ENCODE measurements around the gene TANC1. TPM values are rescaled to one million over a fixed set of nuclear protein-coding genes. Genes with fewer than 3 reads are reported as not detected.
A peak's percentile ranks its signal among the peaks of the same experiment; 100 is the strongest.

TANC1 gene
- total and polyA plus RNA-seq, 4 donors = 7.8 to 58.3 (median 48.0) TPM

DNA sequence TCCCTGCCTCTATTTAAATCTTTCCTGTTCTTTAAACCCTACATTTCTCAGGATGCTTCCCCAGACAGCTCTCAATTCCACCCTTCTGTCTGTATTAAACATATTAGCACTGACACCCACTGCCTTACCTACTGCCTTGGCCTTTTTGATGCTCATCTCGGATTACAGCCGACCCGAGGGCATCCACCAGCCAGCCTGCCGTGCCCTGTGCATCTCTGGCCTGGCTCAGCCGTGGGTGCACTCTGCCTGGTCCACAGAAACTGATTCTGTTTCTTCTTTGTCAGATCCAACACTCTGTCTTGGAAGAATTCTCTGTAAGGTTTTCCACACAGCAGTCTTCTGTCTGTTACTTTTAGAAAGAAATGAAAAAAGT lies 27.2 kb downstream of the TANC1 start:
- no peak overlapping the region for H3K27ac ChIP-seq (ENCODE audit: low read depth in 1 of 2, low read length in 2 of 2)
- H3K4me1 ChIP-seq (ENCODE audit: control insufficient read depth in 1 of 2, insufficient read depth in 2 of 2, low read length in 2 of 2) = peaks cover under 1 to 5% of the 10 kb centered on the region in 2 donors
- no peaks in the 10 kb centered on the region for H3K9me3 ChIP-seq (ENCODE audit: control insufficient read depth, low read length)
- no peaks in the 10 kb centered on the region for H3K36me3 ChIP-seq (ENCODE audit: control insufficient read depth in 1 of 2, insufficient read depth in 2 of 2, low read length in 1 of 2)
- DNase-seq = no peak
- H3K27me3 ChIP-seq (ENCODE audit: control insufficient read depth in 1 of 2, insufficient read depth in 2 of 2, low read length in 1 of 2) = no peaks in the 10 kb centered on the region
- intact Hi-C loops (cut with DNase I) = no loop called here
- WGBS, 2 donors = 56 to 60% methylated on average over 5 of the region's 5 CpGs
- no peak for ATAC-seq (ENCODE audit: low FRiP score)
- no peak overlapping the region for H3K4me3 ChIP-seq (ENCODE audit: low read length in 2 of 2)

DNA sequence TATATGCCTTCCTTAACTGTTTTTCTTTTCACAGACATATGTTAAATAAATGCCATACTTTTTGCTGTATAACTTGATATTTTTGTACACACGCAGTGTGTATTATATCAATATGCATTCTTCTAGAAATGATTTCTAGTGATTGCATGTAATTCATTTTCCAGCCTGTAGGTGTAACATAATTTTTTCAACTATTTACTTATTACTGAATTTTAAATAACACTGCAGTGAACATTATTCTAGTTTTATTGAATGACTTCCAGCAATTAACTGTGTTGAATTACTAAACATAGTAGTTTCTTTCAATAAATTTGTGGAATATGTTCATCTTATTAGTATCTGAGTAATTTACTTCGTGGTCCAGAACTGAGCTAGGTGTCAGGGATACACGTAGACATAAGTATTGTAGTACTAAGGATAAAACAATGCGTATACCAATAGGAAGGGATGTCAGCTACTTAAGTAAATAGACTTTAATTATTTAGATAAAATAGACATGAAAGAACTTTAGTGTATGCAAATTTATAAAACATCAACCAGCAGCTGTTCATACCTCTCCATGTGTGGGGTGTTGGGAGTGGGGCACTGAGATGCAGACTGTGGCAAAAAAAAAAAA lies 28.0 kb downstream of the TANC1 start:
- intact Hi-C loops (cut with DNase I) = no loop called here
- no peak for DNase-seq
- peaks cover 0 to 5% of the 10 kb centered on the region in 2 donors for H3K4me1 ChIP-seq (ENCODE audit: control insufficient read depth in 1 of 2, insufficient read depth in 2 of 2, low read length in 2 of 2)

DNA sequence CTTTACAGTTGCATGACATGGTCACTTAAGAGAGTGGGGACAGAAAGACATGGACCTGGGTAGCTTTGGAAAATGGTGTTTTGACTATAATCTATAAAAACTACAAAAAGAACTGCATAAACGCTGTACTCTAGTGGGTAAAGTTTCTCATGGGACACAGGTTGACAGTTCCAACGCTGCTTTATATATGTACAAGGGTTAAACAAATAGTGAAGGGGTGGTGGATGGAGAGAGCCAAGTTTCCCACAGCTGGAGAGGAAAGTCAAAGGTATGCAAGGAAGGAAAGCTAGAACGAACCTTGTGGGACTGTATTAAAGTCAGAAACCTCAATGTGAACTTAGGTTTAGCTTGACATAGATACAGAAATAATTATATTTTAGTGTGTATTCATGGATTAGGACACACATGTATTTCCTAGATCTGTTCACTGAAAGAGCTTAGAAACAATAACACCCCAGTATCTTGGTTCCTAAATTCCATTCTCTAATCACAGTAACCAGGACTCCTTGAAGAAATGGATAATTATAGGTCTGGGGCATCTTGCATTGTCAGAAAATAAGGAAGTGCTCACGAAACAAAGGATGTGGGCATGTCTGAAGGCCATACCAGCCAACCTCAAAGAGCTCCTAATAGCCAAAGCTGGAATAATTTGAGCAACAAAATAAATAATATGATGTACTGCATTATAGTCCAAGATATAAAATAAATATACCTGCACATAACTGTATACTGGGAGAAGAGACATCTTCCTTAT lies 28.8 kb downstream of the TANC1 start:
- H3K4me3 ChIP-seq (ENCODE audit: low read length in 2 of 2) = no peak overlapping the region
- H3K4me1 ChIP-seq (ENCODE audit: control insufficient read depth in 1 of 2, insufficient read depth in 2 of 2, low read length in 2 of 2) = peaks cover 0 to 5% of the 10 kb centered on the region in 2 donors
- H3K9me3 ChIP-seq (ENCODE audit: control insufficient read depth, low read length) = no peaks in the 10 kb centered on the region
- no peaks in the 10 kb centered on the region for H3K27me3 ChIP-seq (ENCODE audit: control insufficient read depth in 1 of 2, insufficient read depth in 2 of 2, low read length in 1 of 2)
- no peak for DNase-seq
- intact Hi-C loops (cut with DNase I) = no loop called here
- WGBS, 2 donors = 37 to 38% methylated on average over 4 of the region's 4 CpGs
- H3K36me3 ChIP-seq (ENCODE audit: control insufficient read depth in 1 of 2, insufficient read depth in 2 of 2, low read length in 1 of 2) = no peaks in the 10 kb centered on the region
- no peak for ATAC-seq (ENCODE audit: low FRiP score)
- no peak overlapping the region for H3K27ac ChIP-seq (ENCODE audit: low read depth in 1 of 2, low read length in 2 of 2)

More for the DNA sequence above, 28.0 kb downstream of the TANC1 start:
- Histone ChIP-seq H3K4me3 (ENCODE audit: low read length in 2 of 2) (no peak overlapping the region), H3K36me3 (ENCODE audit: control insufficient read depth in 1 of 2, insufficient read depth in 2 of 2, low read length in 1 of 2) (no peaks in the 10 kb centered on the region), H3K27me3 (ENCODE audit: control insufficient read depth in 1 of 2, insufficient read depth in 2 of 2, low read length in 1 of 2) (no peaks in the 10 kb centered on the region), H3K9me3 (ENCODE audit: control insufficient read depth, low read length) (no peaks in the 10 kb centered on the region), H3K27ac (ENCODE audit: low read depth in 1 of 2, low read length in 2 of 2) (no peak overlapping the region)
- 95% methylated on average over 4 of the region's 4 CpGs for WGBS, 2 donors
- ATAC-seq (ENCODE audit: low FRiP score) = no peak

DNA sequence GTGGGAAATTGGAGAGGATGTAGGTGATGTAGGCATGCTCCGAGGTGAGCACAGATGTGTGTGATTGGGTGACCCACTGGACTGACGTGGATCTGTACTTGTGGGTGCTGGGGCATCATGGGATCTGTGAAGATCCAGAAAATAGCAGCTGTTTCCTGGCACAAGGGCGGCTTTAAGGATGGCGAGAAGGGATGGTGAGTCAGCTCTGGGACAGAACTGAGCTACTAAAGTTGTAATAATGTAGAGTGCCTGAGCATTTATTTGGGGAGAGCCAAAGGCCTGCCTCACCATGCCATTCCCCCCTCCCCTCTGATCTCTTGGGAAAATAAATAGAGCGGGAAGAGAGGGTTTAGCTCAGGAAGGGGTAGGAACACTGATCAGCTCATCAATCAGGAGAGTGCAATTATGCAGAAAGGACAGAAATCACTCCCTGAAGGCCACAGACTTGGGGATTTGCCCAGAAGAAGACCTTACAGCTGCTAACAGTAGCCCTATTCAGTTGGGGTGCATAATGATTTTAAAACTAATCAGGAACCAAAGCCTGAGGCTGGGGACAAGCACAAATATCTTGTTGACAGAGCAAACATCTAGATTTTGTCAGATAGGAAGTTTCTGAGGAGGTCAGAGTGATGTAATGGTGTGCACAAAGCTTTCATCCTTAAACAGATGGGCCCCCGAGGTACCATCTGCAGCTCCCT lies 30.3 kb downstream of the TANC1 start:
- intact Hi-C loops (cut with DNase I) = no loop called here
- Histone ChIP-seq H3K27me3 (ENCODE audit: control insufficient read depth in 1 of 2, insufficient read depth in 2 of 2, low read length in 1 of 2) (no peaks in the 10 kb centered on the region), H3K4me3 (ENCODE audit: low read length in 2 of 2) (no peak overlapping the region), H3K9me3 (ENCODE audit: control insufficient read depth, low read length) (no peaks in the 10 kb centered on the region), H3K36me3 (ENCODE audit: control insufficient read depth in 1 of 2, insufficient read depth in 2 of 2, low read length in 1 of 2) (no peaks in the 10 kb centered on the region), H3K27ac (ENCODE audit: low read depth in 1 of 2, low read length in 2 of 2) (peak overlapping the region in 1 of 2 donors; percentile 65), H3K4me1 (ENCODE audit: control insufficient read depth in 1 of 2, insufficient read depth in 2 of 2, low read length in 2 of 2) (peaks cover 0 to 5% of the 10 kb centered on the region in 2 donors)
- ATAC-seq (ENCODE audit: low FRiP score) (peak; percentile 8), DNase-seq (peak in 1 of 2 donors; percentile 56)
- WGBS, 2 donors = 27 to 34% methylated on average over 6 of the region's 6 CpGs

DNA sequence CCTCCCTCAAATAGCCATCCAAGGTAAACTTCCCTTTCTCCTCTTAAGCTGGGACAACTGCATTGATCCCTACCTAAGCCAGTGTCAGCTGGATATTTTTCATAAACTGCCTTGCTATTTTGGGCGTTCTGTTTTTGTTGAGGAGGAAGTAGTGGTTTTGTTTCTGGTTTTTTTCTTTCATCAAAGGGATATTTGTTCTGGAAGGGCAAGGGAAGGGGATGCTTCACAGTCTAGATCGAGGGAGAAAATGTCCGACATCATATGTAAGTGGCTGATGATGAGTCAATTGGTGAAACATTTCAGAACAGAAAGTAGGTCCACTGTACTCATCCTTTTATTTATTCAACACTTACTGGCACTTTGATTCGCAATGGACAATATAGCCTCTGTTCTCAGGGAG lies 31.0 kb downstream of the TANC1 start:
- no peaks in the 10 kb centered on the region for H3K9me3 ChIP-seq (ENCODE audit: control insufficient read depth, low read length)
- WGBS, 2 donors = 49 to 51% methylated on average over 4 of the region's 4 CpGs
- H3K4me1 ChIP-seq (ENCODE audit: control insufficient read depth in 1 of 2, insufficient read depth in 2 of 2, low read length in 2 of 2) = peaks cover 0 to 2% of the 10 kb centered on the region in 2 donors
- no peak overlapping the region for H3K27ac ChIP-seq (ENCODE audit: low read depth in 1 of 2, low read length in 2 of 2)
- no peaks in the 10 kb centered on the region for H3K36me3 ChIP-seq (ENCODE audit: control insufficient read depth in 1 of 2, insufficient read depth in 2 of 2, low read length in 1 of 2)
- no peak for ATAC-seq (ENCODE audit: low FRiP score)
- DNase-seq = no peak
- H3K27me3 ChIP-seq (ENCODE audit: control insufficient read depth in 1 of 2, insufficient read depth in 2 of 2, low read length in 1 of 2) = no peaks in the 10 kb centered on the region
- H3K4me3 ChIP-seq (ENCODE audit: low read length in 2 of 2) = no peak overlapping the region
- intact Hi-C loops (cut with DNase I) = no loop called here

DNA sequence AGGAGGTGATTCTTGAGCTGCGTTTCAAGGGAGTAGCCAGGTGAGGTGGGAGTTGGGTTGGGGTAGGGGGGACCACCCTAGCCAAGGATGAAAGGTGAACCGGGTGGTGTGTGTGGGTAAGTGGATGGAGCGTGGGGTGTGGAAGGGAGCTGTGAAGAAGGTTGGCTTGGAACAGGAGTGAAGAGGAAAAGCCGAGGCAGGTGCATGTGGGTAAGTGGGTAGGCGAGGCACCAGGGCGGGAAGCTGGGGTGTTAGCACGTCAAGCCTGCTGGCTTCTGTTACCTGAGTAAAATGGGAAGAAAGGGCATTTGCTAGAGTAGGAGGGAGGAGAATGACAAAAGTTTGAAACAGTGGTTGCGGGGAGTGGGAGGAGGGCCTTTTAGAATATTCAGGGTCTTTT lies 31.6 kb downstream of the TANC1 start:
- 96 to 97% methylated on average over 8 of the region's 8 CpGs for WGBS, 2 donors
- no peaks in the 10 kb centered on the region for H3K27me3 ChIP-seq (ENCODE audit: control insufficient read depth in 1 of 2, insufficient read depth in 2 of 2, low read length in 1 of 2)
- no peak overlapping the region for H3K4me3 ChIP-seq (ENCODE audit: low read length in 2 of 2)
- DNase-seq (no peak), ATAC-seq (ENCODE audit: low FRiP score) (no peak)
- H3K36me3 ChIP-seq (ENCODE audit: control insufficient read depth in 1 of 2, insufficient read depth in 2 of 2, low read length in 1 of 2) = no peaks in the 10 kb centered on the region
- no peaks in the 10 kb centered on the region for H3K9me3 ChIP-seq (ENCODE audit: control insufficient read depth, low read length)
- no peak overlapping the region for H3K27ac ChIP-seq (ENCODE audit: low read depth in 1 of 2, low read length in 2 of 2)
- H3K4me1 ChIP-seq (ENCODE audit: control insufficient read depth in 1 of 2, insufficient read depth in 2 of 2, low read length in 2 of 2) = peaks cover 0 to 2% of the 10 kb centered on the region in 2 donors
- intact Hi-C loops (cut with DNase I) = no loop called here

DNA sequence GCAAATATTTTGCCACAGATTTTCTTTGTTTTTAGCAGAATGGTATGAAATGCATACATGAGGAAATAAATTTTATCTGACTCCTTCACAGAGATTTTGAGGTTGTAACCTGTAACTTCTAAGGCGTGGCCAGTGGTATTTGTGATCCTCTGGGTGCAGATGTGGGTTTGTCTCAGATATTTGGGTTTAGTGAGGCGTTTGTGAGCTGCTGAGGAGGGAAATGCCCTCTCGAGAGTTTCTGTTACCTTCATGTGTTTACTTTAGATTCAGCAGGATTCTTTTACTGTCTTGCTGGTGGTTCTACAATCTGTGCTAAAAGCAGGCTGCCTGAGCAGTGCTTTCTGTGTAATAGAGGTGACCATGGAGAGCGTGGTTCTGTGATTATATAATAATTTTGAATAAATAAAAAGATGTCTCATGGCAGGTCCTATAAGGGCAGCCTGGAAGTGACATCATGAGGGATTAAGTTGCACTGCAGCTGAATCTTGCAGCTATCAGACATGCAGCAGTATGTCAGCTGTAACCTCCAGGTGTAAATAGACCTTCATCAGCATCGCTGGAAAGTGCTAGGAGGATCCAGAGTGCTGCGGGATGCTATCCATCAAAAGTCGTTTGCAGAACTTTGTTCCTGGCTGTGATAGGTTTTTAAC lies 34.1 kb downstream of the TANC1 start:
- DNase-seq = no peak
- intact Hi-C loops (cut with DNase I) = no loop called here
- Histone ChIP-seq H3K4me3 (ENCODE audit: low read length in 2 of 2) (no peak overlapping the region), H3K9me3 (ENCODE audit: control insufficient read depth, low read length) (no peaks in the 10 kb centered on the region), H3K27me3 (ENCODE audit: control insufficient read depth in 1 of 2, insufficient read depth in 2 of 2, low read length in 1 of 2) (no peaks in the 10 kb centered on the region), H3K4me1 (ENCODE audit: control insufficient read depth in 1 of 2, insufficient read depth in 2 of 2, low read length in 2 of 2) (peaks cover 0 to 2% of the 10 kb centered on the region in 2 donors), H3K27ac (ENCODE audit: low read depth in 1 of 2, low read length in 2 of 2) (no peak overlapping the region), H3K36me3 (ENCODE audit: control insufficient read depth in 1 of 2, insufficient read depth in 2 of 2, low read length in 1 of 2) (no peaks in the 10 kb centered on the region)
- WGBS, 2 donors = 40 to 46% methylated on average over 7 of the region's 7 CpGs
- no peak for ATAC-seq (ENCODE audit: low FRiP score)

DNA sequence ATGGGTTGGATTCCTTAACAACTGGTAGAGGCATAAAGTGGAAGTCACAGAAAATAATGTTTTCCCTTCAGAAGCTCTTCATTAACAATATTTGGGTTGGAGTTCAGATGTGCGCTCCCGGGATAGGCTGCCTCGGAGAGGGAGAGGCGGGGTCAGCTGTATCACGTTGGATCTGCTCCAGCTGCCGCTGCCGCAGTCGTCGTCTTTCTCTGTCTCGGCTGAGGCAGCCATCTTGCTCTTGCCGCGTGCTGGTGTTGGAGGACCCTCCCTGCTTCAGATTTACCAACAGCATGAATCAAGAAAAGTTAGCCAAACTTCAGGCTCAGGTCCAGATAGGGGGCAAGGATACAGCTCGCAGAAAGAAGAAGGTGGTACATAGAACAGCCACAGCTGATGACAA lies 35.1 kb downstream of the TANC1 start:
- intact Hi-C loops (cut with DNase I) = no loop called here
- WGBS, 2 donors = 71 to 74% methylated on average over 13 of the region's 13 CpGs
- Histone ChIP-seq H3K27ac (ENCODE audit: low read depth in 1 of 2, low read length in 2 of 2) (no peak overlapping the region), H3K4me1 (ENCODE audit: control insufficient read depth in 1 of 2, insufficient read depth in 2 of 2, low read length in 2 of 2) (no peaks in the 10 kb centered on the region), H3K27me3 (ENCODE audit: control insufficient read depth in 1 of 2, insufficient read depth in 2 of 2, low read length in 1 of 2) (no peaks in the 10 kb centered on the region), H3K36me3 (ENCODE audit: control insufficient read depth in 1 of 2, insufficient read depth in 2 of 2, low read length in 1 of 2) (no peaks in the 10 kb centered on the region), H3K4me3 (ENCODE audit: low read length in 2 of 2) (no peak overlapping the region), H3K9me3 (ENCODE audit: control insufficient read depth, low read length) (no peaks in the 10 kb centered on the region)
- DNase-seq = no peak
- ATAC-seq (ENCODE audit: low FRiP score) = no peak
